GM18517 (cell line): ENCODE data around the gene CHST13.
"Not testable (repeated sequence)": the region's sequence is repeated elsewhere in the genome, so short reads cannot be mapped to it uniquely, and the experiment has no call there.

Experiments used
- ATAC-seq: cut with Tn5 transposase; IDR thresholded peaks from one replicate; pipeline ENCODE4 v1.9.1; 2021; ENCODE audit warnings: mild to moderate bottlenecking, moderate library complexity; ENCODE audit not compliant: unreplicated experiment

Gene CHST13

DNA sequence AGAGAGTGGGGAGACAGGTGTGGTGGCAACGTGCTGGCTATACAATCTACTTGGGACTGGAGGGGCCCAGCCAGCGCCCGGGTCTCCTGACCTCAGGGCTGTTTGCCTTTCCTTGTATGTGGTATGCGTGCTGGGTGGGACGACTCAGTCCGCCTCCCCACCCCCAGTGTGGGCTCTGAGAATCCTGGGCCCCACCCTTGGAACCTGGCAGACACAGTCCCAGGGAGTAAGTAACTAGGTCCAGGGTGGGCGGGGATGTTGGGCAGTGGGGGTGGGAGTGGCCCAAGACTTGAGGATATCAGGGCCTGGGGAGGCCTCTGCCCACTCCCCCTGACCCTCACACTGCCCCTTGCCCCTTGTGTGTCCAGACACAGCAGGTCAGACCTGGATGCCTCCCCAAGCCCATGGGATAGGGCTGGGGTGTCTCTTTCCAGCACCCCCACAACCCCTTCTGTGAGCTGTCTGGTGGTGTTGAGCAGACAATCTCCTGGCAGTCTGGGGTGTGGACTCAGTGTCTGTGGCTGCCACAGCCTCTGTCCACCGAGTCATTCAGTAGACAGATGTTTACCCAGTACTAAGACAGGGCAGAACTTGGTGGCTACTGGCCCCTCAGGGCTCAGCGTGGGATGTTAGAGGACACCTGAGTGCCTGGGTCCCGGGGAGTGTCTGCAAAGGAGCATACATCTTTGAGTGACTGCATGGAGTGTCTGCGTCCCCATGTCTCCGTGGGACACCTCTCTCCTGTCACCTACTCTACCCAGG lies 1.3 kb downstream of the CHST13 start:
- no peak for ATAC-seq

DNA sequence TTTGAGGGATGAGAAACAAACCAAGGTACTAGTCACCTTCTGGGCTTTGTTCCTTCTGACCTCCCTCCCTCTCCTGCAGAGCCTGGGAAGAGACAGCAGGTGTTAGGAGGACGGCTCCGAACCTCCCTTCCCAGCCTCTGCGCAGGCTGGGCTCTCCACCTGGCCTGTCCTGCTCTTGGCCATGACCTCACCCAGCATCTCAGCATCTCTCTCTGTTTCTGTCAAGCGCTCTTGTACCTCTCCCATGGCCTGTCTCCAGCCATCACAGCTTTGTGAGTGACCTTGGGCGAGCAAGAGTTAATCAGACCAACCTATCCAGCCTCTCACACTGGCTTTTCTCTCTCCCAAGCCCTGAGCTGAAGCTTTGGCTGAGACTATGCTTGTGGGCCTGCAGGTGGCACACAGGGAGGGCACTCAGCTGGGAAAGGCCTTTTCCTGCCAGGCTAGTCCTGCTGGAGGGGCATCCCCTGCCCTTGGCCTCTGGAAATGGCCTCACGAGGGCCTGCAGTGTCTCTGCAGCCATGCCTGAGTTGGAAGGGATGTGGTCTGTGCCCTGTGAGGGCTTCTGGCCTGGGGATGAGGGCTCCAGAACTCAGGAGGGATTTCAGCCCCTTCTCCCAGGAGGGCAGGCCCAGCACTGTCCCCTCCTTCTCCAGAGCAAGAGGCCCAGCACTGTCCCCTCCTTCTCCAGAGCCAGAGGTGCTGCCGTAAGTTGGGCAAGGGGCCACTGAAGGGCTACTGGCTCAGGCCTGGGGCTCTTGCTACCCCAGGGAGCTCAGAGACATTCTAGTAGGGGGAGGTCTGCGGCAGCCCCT lies 2.1 kb downstream of the CHST13 start:
- ATAC-seq = no peak

DNA sequence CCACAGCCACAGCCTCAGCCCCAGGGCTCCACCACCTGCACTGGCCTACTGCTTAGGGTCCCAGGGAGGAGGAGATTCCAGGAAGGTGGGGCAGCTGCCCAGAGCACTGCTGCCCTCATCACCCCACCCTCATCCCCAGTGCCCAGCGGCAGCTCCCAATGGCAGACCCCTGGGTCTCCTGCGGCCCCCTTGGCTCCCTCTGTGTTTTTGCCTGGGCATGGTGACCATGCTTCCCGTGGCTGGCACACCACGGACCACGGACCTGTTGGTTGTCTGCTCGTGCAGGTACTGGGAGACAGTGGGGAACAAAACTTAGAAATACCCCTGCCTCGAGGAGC lies 2.7 kb downstream of the CHST13 start:
- ATAC-seq = no peak

DNA sequence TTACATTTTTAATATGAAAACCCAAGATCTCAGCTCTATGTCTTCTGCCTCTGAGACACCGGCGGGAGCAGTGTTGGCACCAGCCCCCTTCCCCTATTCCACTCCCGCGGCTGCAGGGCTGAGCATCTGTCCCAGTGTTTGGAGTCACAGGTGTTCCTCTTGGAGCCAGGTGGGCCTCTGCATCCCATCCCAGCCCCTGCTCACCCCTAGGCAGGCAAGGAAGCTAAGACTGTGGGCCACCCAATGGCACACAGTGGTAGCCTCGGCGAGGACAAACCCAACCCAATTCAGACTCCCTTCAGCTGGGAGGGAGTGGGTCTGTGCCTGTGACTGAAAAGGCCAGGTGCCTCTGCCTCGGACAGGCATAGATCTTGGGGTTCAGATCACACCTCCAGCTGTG lies 3.1 kb downstream of the CHST13 start:
- ATAC-seq = no peak

DNA sequence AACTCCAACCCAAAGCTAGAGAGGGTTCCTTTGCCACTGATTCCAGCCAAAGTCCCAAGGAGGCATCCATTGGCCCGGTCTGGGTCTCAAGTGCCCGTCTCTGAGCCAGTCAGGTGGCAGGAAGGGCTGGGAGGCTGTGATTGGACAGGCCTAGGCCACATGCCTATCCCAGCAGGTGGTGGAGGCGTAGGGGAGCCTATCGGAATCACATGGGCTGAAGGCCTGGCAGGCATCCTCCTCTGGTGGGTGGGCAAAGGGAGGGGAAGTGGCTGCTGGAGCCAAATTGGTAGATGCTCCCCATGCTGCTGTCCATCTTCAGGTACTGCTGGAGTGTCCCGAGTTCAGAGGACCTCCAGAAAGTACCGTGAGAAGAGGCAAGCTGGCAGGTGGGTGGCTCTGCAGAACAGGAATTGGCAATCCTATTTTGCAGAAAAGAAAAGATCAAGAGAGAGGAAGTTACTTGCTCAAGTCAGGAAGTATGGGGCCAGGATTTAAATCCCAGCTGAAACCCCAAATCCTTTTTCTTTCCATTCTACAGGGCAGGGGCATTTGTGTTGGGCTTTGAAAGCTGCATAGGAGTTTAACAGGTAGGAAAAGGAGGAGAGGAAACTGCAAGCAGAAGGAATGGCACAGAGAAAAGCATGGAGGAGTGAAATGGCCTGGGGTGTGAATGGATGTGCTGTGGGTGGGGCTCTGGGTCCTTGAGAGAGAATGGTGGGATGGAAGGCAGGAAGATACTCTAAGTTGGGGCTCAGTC lies 3.7 kb downstream of the CHST13 start:
- ATAC-seq = no peak

DNA sequence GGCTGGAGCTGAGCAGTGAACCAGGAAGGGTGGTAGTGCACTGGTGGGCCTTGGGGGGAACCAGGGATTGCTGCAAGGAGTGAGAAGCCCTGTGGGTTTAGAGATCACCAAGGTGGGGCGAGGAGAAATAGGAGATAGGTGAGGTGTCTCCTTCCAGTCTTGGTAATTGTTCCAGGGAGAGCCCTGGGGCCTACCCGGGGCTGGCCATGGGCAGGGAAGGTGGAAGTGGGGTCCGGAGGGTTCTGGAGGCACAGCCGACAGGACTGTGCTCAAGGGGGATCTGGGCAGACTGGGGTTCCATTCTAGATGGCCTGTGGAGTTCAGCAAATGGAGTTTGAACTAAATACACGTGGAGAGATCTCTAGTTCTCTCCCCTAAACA lies 4.5 kb downstream of the CHST13 start:
- no peak for ATAC-seq

DNA sequence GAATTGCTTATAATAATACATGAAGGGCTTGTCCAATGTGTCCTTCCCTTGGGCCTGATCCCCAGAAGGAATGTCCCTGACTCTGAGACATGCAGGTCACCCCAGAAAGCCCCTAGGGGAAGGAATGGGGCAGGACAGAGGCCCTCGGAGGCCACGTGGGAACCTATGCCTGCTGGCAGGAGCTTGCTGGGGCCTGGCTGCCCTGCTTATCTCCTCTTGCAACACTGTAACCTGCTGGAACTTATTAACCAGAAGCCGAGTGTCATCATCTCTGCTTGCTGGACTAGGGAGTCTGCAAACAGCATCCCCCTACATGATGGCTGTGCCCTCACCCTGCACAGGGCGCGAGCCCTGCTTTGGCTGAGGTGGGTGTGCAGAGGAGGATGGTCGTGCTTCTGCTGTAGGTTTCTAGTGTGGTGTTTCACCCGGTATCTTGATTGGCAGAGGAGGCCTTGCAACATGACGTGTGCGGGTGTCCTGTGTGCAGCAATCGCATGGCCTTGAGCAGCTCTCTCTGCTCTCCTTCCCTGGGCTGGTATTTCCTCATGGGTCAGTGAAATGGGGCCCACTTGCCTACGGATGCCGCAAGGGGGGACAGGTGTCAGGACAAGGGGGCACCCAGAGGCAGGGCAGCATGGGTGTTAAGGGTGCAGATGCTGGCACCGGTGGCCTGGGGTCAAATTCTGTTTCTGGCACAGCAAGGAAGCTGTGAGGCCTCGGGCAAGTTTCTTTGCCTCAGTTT lies 5.0 kb downstream of the CHST13 start:
- ATAC-seq = no peak

DNA sequence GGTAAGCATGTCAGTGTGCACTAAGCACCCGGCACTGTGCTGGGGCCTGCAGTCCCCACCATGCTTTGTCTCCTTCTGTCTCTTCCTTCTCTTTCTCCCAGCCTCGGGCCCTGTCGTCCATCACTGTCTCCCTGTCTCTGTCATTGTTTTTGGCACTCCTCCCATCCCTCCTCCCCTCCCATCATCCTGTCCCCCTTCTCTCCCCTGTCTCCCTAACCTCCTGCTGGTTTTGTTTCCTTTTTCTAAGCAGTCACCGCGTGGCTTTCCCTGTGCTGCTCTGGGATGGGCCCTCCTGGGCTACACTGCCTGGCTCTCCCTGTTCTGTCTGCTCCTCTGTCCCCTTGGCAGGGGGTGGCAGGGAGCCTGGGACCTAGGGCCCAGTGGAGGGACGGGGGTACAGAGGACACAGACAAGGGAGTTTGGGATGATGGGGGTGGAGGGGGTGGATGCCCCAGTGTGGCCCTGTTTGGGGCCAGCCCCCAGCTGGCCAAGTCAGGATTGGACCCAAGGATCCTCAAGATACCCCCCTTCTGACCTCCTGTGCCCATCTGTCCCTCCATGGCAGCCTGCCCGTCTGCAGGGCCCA lies 5.7 kb downstream of the CHST13 start:
- no peak for ATAC-seq

DNA sequence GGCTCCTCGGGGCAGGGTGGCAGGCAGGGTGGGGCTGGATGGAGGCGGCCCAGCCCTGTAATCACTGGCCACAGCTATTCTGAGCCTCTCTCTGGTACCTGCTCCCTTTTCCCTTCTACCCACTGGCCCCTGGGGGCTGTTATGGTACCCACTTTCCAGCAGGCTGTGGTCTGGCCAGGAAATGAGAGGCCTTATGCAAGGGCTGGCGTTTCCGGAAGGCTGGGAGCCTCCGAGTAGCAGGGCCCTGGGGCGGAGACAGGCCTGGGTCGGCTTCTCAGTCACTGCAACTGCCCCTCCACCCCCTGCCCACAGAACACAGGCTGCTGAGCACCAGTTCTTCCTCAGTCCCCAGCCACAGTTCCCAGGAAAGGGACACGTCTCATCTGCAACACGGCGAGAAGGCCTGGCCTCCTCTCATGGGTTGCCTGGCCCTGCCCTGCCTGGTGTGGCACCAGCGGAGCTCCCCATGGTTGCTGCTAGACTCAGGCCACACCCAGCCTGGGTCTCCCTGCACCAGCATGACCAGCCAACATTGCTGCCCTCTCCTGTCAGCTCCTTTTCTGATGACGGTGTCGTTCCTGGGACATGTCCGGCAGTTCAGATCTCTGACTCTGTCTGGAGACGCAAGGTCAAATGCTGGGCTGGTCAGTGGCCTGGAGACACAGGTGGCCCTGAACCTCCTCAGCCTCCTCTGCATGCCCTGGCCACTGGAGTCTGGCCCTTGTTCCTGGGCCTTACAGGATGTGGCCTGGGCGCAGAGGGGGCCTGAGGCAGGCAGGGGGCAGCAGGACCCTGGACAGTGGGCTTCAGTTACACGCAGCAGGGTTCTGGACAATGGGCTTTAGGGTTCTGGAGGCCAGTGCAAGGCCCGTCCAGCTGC lies 6.5 kb downstream of the CHST13 start:
- ATAC-seq = no peak

DNA sequence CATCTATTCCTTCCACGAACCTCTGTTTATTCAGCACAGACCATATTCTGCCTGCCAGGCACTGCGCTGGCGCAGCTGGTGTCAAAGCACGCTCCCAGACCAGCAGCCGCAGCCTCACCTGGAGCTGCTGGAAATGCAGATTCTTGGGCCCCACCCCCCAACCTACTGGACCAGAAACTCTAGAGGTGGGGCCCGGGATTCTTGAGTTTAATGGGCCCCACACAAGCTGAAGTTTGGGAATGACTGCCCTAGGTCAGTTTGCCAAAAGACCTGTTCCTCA lies 7.0 kb downstream of the CHST13 start:
- no peak for ATAC-seq

DNA sequence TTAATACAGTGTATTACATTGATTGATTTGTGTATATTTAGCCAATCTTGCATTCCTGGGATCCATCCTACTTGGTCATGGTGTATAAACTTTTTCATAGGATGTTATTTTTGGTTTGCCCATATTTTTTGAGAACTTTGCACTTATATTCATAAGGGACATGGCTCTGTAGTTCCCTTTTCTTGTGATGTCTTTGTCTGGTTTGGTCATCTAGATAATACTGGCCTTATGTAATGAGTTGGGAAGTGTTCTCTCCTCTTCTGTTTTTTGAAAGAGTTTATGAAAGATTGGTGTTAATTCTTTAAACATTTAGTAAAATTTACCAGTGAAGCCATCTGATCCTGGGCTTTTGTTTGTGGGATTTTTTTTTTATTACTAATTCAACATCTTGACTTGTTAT lies 9.6 kb downstream of the CHST13 start:
- ATAC-seq = no peak

DNA sequence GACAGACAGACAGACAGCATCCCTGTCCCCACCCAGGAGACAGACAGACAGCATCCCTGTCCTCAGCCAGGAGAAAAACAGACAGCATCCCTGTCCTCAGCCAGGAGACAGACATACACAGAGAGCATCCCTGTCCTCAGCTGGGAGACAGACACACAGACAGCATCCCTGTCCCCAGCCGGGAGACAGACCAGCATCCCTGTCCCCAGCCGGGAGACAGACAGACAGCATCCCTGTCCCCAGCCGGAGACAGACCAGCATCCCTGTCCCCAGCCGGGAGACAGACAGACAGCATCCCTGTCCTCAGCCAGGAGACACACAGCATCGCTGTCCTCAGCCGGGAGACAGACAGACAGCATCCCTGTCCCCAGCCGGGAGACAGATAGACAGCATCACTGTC lies 10.8 kb downstream of the CHST13 start:
- not testable (repeated sequence) for ATAC-seq

DNA sequence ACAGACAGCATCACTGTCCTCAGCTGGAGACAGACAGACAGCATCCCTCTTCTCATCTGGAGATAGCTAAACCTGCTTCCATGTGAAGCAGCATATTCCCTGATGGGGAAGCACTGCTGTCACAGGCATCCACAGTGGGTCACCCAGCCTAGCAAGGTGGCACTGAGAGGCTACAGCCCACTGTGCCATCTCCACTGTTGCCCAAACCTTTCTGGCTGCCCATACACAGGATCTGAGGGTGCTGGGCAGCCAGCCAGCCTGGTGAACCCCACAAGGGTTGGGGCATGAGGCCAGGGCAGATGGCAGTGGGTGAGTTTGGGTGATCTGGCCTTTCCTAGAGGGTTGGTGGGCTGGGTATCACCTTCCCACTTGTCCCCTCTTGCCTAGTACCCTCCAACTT lies 11.7 kb downstream of the CHST13 start:
- ATAC-seq = no peak

DNA sequence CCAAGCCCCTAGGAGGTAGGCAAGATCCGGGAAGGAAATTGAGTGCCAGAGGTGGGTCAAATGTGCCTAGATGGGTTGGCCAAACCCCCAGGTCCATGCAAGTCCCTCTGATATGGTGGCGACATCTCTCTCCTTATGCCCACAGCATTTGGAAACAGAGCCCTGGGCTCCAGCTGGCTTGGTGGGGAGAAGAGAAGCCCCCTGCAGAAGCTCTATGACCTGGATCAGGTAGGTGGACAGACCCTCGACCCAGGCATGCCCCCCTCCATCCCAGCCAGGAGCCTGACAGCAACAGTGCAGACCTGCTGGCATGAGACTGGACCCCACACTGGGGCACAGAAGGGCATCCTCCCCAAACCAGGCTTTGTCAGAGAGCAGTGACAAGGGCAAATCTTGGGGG lies 12.2 kb downstream of the CHST13 start:
- ATAC-seq = no peak

DNA sequence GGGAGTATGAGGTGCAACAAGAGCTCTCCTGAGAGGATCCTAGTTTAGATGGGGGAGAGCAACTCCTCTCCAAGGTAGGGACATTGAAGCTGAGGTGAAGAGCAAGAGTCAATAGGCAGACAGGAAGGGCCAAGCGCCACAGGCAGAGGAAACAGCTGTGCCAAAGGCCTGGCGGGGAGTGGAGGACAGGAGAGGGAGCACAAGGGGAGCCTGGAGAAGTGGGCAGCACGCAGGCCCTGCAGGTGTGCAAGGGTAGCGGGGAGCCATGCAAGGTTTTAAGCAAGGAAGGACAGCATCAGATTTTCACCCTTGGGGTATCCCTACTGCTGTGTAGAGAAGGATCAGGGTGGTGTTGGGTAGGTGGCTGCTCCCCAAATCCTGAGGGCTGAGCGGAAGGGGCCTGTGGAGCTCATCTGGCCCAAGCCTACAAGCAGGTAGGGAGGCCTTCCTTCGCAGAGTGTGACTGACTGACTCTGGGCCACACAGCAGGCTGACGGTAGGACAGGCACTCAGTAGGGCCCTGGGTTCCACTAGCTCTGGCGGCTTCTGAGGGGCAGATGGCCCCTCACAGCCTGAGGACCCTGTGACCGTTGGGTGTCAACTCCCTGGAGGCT lies 13.3 kb downstream of the CHST13 start:
- ATAC-seq = no peak

DNA sequence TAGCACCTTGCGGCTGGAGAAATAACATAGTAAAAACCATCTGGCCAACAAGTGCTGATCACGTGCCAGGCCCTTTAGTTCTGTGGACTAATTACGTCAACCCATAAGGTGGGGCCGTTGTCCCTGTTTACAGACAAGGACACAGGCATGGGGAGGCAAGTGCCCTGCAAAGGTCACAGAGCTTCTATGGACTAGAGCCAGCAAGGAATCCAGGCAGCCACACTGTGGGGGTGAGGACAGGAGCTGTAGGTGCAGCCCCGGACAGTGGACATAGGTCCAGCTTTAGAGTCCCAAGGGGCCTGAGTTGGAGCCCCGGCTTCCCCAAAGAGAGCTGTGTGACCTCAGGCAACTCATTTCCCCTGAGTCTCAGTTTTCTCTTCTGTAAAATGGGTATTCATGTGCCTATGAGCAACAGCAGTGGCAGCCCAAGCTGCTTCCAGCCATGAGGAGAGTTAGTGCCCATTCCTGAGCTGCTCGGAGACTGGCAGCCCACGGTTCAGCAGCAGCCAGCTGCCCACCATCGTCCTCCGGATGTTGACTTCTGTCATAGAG lies 13.9 kb downstream of the CHST13 start:
- ATAC-seq = no peak

DNA sequence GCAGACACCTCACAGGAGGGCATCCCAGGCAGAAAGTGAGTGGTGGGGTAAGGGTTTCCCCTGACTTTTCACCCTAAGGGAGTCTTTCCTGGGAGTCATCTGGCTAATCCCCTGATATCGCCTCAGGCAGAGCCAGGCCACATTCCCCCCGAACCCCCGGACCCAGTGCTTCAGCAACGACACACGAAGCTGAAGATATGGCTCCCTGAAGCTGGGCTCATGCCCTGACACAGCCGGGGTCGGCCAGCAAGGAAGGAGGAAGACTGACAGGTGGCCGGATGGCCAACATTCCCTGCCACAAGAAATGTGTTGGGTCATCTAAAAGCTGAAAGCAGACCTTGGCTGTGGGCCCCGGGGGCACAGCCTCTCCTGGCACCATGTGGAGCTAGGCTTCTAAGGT lies 14.4 kb downstream of the CHST13 start:
- no peak for ATAC-seq

DNA sequence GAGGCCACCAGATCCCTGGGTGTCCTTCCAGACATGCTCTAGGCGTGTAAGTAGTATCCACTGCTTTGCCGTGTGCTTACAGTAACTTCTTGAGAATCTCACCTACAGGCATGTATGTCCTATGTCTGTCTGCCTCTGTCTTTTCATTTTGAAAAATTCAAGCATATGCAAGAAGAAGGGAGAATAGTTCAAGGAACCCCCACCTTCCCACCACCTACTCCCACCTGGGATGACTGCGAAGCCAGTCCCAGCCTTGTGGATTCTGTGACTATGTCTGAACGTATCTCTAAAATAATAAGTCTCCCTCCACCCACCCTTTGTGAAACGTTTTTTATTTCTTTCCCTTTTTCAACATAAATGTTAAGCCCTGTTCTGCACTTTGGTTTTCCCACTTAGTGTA lies 15.0 kb downstream of the CHST13 start:
- no peak for ATAC-seq

DNA sequence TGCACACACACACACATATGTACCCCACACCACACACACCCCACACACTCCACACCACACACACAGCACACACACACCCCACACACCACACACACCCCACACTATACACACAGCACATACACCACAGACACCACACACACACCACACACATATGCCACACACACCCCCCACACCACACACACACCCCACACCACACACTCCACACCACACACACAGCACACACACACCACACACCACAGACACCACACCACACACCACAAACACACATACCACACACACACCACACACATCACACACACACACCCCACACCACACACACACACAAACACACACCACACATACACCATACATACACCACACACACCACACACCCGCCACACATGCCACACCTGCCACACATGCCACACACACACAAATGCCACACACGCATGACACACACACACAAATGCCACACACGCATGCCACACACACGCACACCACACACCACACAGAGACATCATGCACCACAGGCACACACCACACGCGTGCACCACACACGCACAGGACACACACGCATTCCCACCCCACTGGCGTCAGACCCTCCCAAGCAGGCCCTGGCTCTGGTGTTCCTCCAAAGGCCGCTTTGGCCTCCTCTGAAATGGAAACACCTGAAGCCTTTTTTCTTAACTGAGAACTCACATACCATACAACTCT lies 15.7 kb downstream of the CHST13 start:
- no peak for ATAC-seq
